ENCODE results near the gene KRTAP13-1.

The KRTAP13-1 gene, protein sequence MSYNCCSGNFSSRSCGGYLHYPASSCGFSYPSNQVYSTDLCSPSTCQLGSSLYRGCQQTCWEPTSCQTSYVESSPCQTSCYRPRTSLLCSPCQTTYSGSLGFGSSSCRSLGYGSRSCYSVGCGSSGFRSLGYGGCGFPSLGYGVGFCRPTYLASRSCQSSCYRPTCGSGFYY

DNA sequence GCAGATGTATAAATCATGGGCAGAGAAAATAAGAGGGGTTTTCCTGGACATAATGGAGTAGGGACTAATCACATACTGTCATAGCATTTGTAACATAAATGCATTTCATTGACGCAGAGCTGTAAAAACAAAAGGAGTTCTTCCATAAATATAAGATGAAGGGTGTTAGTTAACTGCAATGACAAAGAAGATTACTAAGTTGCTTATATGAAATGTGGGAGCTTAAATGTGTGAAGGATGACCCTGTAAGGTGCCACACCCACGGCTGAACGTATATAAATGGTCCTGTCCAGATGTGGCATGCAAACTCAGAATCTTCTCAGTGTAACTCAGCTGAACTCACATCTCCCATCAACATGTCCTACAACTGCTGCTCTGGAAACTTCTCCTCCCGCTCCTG, at the start of gene KRTAP13-1:
Gene KRTAP13-1, plus strand, starts transcription at position 301 of the 400 bp plus-strand sequence. Its CDS starts 56 bp downstream, at position 357.
- no peak within 1 kb of the TSS for H3K4me3 ChIP-seq (ENCODE audit: low read depth, low read length)
- no peak for DNase-seq (ENCODE audit: low read depth)

DNA sequence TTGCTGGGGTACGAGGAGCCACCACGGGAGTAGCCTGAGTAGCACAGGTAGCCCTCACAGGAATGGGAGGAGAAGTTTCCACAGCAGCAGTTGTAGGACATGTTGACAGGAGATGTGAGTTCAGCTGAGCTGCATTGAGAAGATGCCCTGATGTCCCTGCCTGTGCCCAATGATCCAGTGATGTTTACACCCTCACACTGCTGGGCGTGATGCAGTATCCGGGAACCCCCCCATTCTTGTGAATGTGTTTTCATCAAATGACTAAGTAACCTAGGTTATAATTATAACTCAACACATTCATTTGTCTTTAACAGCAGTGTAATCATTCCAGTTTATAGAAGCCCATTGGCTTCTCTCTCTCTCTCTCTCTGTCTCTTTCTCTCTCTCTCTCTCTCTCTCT, 47.3 kb upstream of the KRTAP13-1 start, which contains the start of gene KRTAP23-1:
Gene KRTAP23-1, minus strand, starts transcription at position 101 of the 400 bp plus-strand sequence. Its CDS starts 0 bp downstream, at position 101.
- H3K4me3 ChIP-seq (ENCODE audit: low read depth, low read length), result no peak within 1 kb of the TSS
- DNase-seq (ENCODE audit: low read depth), result no peak

DNA sequence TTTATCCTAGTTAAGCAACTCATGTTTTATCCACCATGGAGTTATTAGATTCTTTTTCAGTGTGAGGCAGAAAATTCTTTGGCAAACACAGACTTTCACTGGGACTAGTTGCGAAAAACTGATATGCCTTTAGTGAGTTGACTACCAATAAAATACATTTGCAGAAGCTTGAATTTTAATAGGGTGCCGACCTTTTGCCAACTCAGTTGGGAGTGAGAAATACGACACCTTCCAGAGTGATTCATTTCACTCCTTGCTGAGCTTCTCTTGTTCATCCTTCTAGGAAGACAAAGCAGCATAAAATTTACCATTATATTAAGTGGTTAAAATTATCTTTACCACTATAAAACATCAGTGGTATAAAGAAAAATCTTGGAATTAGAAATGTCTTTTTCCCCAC, 46.3 kb upstream of the KRTAP13-1 start:
- H3K4me3 ChIP-seq (ENCODE audit: low read depth, low read length), result no peak overlapping the region
- no peak for DNase-seq (ENCODE audit: low read depth)

DNA sequence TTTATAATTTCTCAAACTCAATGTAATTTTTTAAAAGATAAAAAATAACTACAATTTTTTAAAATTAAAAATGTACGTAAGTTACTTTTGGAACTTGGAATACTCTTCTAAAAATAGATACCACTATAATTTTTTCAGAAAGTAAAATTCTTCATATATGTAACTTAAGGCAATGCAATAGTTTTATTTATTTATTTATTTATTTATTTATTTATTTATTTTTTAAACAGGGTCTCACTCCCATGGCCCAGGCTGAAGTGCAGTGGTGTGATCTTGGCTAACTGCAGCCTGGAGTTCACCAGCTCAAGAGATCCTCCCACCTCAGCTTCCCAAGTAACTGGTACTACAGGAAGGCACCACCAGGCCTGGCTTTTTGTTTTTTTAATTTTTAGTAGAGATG, 44.3 kb upstream of the KRTAP13-1 start:
- no peak overlapping the region for H3K4me3 ChIP-seq (ENCODE audit: low read depth, low read length)
- no peak for DNase-seq (ENCODE audit: low read depth)

DNA sequence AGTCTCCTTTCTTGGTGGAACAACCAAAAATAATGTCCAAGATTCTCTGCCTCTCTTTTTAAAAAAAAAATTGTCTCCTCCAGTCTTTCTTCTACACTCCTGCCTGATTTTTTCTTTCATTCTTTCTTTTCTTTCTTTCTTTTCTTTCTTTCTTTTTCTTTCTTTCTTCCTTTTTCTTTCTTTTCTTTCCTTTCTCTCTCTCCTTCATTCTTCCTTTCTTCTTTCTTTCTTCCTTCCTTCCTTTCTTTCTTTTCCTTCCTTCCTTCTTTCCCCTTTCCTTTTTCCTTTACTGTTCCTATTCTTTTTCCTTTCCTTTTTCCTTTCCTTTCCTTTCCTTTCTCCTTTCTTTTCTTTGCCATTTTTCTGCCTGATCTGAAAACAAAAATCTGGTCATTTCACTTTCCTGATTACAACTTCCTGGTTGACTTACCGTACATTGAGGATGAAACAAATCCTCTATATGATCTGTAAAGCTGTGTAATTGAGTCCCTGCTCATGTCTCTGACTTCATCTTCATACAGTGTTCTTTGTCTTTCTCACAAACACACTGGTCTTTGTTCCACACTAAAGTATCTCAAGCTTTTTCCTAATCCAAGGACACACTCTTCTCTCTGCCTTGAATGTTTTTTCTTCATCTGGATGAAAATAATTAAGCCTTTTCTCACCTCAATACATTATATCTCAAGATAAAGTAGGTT, 41.4 kb upstream of the KRTAP13-1 start:
- DNase-seq (ENCODE audit: low read depth), result no peak
- no peak overlapping the region for H3K4me3 ChIP-seq (ENCODE audit: low read depth, low read length)

DNA sequence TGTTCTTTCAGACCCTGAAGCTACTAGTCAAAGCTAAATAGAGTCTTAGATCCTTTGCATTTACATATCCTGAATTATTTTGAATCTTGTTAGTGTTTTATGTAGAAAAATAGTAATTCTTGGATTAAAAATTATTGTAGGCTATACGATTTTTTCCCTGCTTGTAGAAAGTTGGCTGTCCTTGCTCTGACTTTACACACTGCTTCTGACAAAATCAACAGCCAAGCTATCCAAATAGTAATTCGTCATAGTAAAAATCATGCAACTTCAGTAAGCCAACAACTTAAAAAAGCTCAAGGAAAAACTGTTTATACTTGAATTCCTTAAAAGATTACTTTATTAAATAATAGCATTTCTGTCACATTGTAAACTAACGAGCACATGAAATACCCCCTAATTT, 39.9 kb upstream of the KRTAP13-1 start:
- H3K4me3 ChIP-seq (ENCODE audit: low read depth, low read length), result no peak overlapping the region
- DNase-seq (ENCODE audit: low read depth), result no peak

DNA sequence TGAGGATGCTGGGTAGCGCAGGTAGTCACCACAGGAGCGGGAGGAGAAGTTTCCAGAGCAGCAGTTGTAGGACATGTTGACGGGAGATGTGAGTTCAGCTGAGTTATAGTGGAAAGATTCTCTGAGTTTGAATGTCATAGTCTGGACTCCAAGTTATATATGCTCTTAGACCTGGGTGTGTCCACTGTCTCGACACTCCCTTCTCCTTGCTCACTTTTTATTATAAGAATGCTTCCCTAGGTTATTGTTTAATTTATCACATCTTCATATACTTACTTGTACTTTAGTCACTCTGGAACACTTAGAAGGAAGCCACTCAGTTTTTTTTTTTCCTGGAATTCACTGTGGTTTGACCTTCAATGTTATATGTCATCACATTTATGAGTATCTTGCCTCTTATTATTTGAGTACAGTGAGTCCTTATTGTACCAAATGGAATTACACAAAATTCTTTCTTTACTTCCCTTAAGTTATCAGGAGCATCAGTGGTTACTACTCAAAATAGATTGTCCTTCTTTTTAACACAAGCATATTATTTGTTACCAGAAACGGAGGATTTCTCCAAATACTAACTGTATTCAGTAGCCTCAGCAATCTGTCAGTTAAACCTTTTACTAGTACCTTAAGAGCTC, 23.6 kb upstream of the KRTAP13-1 start, which contains the start of gene KRTAP13-2:
Gene KRTAP13-2, minus strand, starts transcription at position 133 of the 632 bp plus-strand sequence. Its CDS starts 58 bp downstream, at position 75.
- DNase-seq (ENCODE audit: low read depth), result no peak
- H3K4me3 ChIP-seq (ENCODE audit: low read depth, low read length), result no peak within 1 kb of the TSS

DNA sequence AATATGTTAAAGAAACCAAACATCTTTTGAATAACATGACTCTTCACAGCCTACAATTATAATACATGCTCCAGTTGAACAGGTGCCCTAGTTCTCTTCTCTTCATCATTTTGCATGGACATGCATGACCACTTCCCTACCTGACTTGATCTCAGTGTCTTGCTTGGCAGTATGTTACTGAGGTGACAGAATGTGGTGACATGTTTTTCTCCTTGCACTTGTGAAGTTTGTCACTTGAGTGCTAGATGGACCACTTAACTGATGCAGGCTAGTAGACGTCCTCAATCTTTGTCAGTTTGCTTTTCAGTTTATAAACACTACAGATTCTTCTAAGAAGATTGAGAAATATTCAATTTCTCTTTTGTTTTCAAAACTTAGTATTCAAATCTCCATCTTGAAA, 13.6 kb upstream of the KRTAP13-1 start:
- no peak for DNase-seq (ENCODE audit: low read depth)

DNA sequence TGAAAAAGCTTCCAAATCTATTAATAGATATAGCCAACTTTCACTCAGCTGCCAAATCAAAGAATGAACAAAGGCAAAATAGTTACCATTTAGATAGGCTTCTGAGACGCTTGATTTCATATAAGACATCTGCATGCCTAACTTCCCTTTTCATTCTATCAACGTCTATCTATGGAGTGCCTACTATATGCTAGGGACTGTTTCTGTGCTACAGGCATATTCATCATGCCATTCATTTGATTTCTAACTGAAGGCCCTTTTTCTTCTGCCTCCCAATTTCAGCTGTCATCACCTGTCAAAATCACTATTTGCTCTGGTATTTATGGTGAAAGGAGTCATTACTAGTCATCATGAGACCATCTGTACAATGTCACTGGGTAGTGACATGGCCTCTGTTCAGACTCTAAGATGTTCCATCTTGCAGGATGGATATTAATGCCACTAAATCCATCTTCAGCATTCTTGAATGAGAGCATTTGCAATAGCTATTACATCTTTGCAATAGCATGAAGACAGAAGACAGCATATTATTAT, 4.3 kb upstream of the KRTAP13-1 start:
- no peak overlapping the region for H3K4me3 ChIP-seq (ENCODE audit: low read depth, low read length)
- no peak for DNase-seq (ENCODE audit: low read depth)

More for the DNA sequence above, 13.6 kb upstream of the KRTAP13-1 start:
- H3K4me3 ChIP-seq (ENCODE audit: low read depth, low read length), result no peak overlapping the region

DNA sequence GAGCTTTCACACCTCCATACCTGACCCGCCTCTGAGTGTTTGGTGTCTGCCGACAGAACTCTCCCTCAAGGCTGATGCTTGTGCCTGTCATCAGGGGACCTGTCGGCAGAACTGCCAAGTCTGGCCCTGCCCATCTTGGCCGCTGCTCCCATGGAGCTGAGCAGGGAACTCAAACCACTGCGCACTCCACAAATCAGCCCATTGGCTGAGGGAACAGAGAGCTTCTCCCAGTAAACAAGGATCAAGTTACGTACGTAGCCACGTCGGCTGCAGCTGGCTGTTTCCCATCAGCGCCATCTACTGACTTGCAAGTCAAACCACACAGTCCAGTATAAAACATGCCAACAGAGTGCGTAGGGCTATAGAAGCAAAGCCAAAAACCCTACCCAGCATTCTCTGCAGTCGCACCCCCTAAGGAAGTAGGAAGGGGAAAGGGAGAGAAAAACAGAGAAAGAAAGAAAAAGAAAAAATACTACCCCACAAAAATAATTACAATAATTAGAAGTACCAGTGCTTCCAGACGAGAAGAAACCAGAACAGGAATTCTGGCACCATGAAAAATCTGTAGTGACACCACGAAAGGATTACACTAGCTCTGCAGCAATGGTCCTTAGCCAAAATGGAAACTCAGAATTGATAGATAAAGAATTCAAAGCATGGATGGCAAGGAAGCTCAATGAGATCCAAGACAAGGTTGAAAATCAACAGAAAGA, 13.1 kb downstream of the KRTAP13-1 start:
- DNase-seq (ENCODE audit: low read depth), result peak; percentile 34

DNA sequence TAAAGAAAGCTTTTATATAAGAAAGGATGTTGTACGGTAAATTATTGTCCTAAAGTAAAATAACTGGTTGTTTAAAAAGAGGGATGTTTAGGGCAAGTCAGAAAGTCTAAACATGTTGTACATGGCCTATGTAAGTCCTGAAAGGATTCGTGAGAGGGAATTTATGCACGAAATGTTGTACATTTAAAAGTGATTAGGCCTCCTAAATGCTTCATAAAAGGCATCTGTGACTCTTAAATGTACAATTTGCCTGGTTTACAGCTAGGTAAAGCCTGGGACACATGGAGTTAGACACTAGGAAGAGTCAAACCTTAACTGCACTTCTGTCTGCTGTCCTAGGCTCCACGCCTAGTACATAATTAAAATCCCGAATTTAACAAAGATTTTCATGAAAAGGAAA, 20.2 kb downstream of the KRTAP13-1 start:
- DNase-seq (ENCODE audit: low read depth), result no peak
- H3K4me3 ChIP-seq (ENCODE audit: low read depth, low read length), result no peak overlapping the region

More for the DNA sequence above, 13.1 kb downstream of the KRTAP13-1 start:
- H3K4me3 ChIP-seq (ENCODE audit: low read depth, low read length), result no peak overlapping the region

DNA sequence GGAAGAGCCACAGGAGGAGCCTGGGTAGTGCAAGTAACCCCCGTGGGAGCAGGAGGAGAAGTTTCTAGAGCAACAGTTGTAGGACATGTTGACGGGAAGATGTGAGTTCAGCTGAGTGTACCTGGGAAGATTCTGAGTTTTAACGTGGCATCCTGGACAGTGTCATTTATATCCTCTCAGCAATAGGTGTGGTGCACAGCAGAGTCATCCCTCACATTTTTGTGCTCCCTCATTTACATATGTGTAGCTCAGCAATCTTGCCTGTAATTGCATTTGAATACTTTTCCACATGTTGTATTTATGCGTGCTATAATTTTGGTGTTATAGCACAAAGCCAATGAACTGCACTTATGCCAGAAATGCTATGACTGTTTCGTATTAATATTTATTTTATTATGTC, 30.0 kb downstream of the KRTAP13-1 start, which contains the start of gene KRTAP13-3:
Gene KRTAP13-3, minus strand, starts transcription at position 101 of the 400 bp plus-strand sequence. Its CDS starts 14 bp downstream, at position 87.
- H3K4me3 ChIP-seq (ENCODE audit: low read depth, low read length), result no peak within 1 kb of the TSS
- no peak for DNase-seq (ENCODE audit: low read depth)

DNA sequence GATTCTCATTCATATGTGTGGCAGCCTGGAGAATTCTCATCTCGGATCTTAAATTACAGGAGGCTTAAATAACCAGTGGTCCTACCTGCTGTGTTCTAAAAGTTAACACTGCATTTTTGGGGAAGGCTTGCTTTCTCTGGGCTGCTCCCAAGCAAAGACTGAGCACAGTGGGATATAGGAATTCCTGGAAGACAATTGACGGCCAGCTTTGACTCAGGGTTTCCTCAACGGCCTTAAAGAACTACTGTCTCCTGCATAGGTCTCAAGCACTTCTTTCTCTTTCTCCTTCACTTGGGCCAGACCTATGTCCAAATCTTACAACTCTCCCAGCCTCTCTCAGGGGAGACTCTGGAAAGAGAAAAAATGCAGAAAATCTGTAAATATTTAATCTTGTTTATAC, 30.9 kb downstream of the KRTAP13-1 start:
- no peak for DNase-seq (ENCODE audit: low read depth)
- H3K4me3 ChIP-seq (ENCODE audit: low read depth, low read length), result no peak overlapping the region

DNA sequence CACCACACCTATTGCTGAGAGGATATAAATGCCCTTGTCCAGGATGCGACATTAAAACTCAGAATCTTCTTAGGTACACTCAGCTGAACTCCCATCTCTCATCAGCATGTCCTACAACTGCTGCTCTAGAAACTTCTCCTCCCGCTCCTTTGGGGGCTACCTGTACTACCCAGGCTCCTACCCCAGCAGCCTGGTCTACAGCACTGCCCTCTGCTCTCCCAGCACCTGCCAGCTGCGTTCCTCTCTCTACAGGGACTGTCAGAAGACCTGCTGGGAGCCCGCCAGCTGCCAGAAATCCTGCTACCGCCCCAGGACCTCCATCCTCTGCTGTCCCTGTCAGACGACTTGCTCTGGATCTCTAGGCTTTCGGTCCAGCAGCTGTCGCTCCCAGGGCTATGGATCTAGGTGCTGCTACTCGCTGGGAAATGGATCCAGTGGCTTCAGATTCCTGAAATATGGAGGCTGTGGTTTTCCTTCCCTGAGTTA, 34.4 kb downstream of the KRTAP13-1 start, which contains the start of gene KRTAP13-4:
Gene KRTAP13-4, plus strand, starts transcription at position 51 of the 486 bp plus-strand sequence. Its CDS starts 56 bp downstream, at position 107.
- no peak within 1 kb of the TSS for H3K4me3 ChIP-seq (ENCODE audit: low read depth, low read length)
- no peak for DNase-seq (ENCODE audit: low read depth)

DNA sequence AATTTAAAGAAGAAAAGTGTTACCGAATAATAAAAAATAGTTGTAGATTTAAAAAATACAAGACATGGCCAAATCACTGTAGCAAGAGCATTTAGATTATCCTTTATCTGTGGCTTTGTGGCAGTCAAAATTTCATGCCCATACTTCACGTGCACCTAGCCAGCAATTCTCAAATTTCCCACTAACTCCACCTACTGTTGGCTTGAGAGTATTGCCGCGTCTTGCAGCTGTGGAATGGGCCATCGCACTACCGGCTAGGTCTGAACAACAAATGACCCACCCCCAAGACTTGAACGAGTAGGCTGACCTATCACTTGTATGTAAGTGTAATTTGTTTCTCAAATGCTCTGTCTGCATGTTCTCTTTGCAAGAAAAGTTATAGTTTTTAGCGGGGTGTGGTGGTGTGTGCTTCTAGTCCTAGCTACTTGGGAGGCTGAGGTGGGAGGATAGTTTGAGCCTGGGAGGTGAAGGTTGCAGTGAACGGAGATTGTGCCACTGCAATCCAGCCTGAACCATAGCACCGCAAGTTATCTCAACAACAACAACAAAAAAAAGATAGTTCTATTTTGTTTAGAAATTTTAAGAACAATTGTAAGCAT, 38.3 kb downstream of the KRTAP13-1 start:
- no peak for DNase-seq (ENCODE audit: low read depth)
- no peak overlapping the region for H3K4me3 ChIP-seq (ENCODE audit: low read depth, low read length)

DNA sequence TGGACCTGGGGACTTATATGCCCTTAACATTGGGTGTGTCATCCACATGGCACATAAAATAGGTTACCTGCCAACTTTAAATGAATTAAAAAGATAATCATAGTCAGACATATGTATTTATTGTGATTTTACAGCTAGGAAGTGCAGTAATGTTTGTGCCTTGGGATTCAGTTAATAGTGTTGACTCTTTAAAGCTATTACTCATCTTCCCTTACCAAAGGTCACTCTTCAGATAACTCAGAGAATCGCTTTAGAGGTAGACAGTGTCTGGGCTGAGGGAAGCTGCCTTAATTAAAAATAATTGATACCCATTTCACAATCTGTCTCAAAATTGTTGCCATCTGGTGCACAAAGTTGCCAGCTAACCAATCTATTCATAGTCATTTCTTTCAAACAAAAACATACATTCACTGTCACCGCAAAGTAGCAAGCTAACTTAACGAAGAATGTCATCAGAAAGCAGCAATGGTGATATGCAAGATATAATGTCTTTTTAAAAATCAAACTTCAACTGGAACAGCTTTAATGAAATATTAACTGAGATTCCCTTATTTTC, 41.3 kb downstream of the KRTAP13-1 start:
- DNase-seq (ENCODE audit: low read depth), result no peak
- no peak overlapping the region for H3K4me3 ChIP-seq (ENCODE audit: low read depth, low read length)

DNA sequence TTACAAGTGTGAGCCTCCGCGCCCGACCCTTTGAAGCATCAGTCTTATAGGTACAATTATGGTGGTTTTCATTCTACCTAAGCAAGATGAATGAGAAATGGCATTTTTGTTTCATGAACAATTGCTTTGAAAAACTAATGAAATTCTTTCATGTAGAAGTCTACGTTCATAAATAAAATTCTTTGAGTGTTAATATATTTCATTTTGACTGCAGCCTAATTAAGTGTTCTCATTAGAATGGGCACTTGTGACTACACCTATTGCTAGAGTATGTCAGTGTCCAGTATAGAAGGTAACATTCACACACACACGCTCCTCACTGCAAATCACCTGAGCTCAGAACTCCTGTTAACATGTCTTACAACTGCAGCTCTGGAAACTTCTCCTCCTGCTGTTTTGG, 44.1 kb downstream of the KRTAP13-1 start, which contains the start of gene KRTAP15-1:
Gene KRTAP15-1, plus strand, starts transcription at position 301 of the 400 bp plus-strand sequence. Its CDS starts 53 bp downstream, at position 354.
- H3K4me3 ChIP-seq (ENCODE audit: low read depth, low read length), result no peak within 1 kb of the TSS
- DNase-seq (ENCODE audit: low read depth), result no peak

DNA sequence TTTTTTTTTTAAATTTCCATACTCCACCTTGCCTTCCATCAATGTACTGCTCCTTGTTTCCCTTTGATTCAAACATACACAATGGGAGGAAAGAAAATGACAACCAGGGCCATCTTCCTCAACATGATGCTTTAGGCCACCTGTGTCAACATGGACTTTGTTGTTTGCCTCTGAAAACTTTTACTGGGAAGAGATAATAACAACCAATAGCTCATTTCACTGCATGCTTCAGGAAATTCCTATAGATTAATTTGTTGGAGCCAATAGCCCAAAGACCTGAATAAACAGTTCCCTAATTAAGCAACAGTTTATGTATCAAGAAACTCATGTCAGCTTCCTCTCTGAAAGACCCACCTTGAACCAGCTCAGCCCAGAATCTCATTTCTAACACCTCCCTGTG, 47.4 kb downstream of the KRTAP13-1 start:
- no peak for DNase-seq (ENCODE audit: low read depth)
- no peak overlapping the region for H3K4me3 ChIP-seq (ENCODE audit: low read depth, low read length)

All from skeletal muscle cell (primary cell).